ENCODE data around the gene PID1.

- TF ChIP-seq CTCF (IDR thresholded peaks at IDR 0.05): no peak
- TF ChIP-seq POLR2A (IDR thresholded peaks at IDR 0.05): no peak
Observed at GRCh38 chr2:229173825-229174359, 97.2 kb downstream of the PID1 start.

All from lower leg skin (tissue), 3 donors.